Adrenal gland (tissue), 5 donors: Measurements from ENCODE around the gene FAM193B.

Experiments
- POLR2A ChIP-seq, 2 donors: fragments of 450-650 bp; IDR thresholded peaks; one replicate each; pipeline ENCODE4 v1.6.1; 2017; ENCODE audit warnings: antibody characterized with exemption in 2 of 2, mild to moderate bottlenecking in 2 of 2, moderate library complexity in 1 of 2
- TF ChIP-seq, protein P1 (sequence below), 6 experiments: fragments of 450-650 bp in 4 of 6; fragments of 200-600 bp in 2 of 6; sonication (generic) in 1 of 6; IDR thresholded peaks; 1 replicate in 5 of 6; 2 replicates in 1 of 6; pipeline versions ENCODE4 v1.5.1 to v1.8.0; 2016 to 2021; ENCODE audit warnings: antibody characterized with exemption in 6 of 6, mild to moderate bottlenecking in 2 of 6, moderate library complexity in 1 of 6
- donor health status: DM: no; HTN: no; CAD: no.

DNA sequence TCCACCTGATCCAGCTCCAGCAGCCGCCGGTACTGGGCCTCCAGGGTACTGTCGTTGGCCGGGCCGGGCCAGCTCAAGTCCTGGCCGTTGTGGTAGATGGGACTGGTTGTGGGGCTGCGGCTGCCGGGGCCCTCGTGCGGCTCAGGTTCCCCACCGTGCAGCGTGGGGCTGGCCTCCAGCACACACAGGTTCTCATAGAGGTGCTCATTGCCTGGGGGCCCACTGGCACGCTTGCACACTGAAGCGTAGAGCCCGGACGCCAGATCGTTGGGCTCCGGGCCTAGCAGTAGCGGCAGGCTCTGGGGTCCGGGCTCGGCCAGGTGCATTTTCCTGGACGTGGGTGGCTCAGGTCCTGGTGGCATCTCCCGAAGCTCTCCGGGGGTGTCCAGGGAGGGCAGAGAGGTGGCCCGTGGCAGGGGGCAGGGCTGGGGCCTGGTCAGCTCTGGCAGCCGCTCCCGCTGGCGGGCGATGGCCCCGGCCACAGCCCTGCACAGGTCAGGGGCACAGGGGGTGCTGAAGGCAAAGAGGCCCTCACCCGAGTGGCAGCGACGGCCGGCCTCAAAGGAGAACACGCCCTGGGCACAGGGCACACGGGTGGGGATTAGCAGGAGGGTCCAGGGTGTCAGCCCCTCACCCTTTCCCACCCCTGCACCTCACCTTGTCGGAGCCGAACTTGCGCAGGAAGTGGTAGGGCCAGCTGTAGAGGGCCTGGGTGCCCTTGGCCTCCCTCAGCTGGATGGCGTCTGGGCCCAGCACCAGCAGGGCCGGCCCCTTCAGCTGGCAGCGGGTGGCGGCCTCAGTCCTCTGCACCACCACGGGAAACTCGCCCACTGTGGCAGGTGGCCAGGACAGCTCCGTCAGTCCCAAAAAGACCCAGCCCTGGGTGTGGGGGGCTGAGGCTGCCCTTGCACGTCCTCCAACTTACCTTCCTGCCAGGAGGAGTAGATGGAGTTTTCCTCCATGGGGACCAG lies 50.0 kb downstream of the FAM193B start:
- TF ChIP-seq POLR2A (IDR thresholded peaks at IDR 0.05), result no peak
- TF ChIP-seq, protein P1, sequence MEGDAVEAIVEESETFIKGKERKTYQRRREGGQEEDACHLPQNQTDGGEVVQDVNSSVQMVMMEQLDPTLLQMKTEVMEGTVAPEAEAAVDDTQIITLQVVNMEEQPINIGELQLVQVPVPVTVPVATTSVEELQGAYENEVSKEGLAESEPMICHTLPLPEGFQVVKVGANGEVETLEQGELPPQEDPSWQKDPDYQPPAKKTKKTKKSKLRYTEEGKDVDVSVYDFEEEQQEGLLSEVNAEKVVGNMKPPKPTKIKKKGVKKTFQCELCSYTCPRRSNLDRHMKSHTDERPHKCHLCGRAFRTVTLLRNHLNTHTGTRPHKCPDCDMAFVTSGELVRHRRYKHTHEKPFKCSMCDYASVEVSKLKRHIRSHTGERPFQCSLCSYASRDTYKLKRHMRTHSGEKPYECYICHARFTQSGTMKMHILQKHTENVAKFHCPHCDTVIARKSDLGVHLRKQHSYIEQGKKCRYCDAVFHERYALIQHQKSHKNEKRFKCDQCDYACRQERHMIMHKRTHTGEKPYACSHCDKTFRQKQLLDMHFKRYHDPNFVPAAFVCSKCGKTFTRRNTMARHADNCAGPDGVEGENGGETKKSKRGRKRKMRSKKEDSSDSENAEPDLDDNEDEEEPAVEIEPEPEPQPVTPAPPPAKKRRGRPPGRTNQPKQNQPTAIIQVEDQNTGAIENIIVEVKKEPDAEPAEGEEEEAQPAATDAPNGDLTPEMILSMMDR (IDR thresholded peaks at IDR 0.05), result no peak
